ENCODE results near the gene RAB40AL. TPM values are rescaled to one million over a fixed set of nuclear protein-coding genes. Genes with fewer than 3 reads are reported as not detected.
A peak's percentile ranks its signal among the peaks of the same experiment; 100 is the strongest.
"Not testable (repeated sequence)": the region's sequence is repeated elsewhere in the genome, so short reads cannot be mapped to it uniquely, and the experiment has no call there.

RAB40AL gene, protein sequence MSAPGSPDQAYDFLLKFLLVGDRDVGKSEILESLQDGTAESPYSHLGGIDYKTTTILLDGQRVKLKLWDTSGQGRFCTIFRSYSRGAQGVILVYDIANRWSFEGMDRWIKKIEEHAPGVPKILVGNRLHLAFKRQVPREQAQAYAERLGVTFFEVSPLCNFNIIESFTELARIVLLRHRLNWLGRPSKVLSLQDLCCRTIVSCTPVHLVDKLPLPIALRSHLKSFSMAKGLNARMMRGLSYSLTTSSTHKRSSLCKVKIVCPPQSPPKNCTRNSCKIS
- 0.06 TPM for polyA plus RNA-seq (2013, experiment 1 of 2)
- not detected for polyA plus RNA-seq (2013, experiment 2 of 2)

DNA sequence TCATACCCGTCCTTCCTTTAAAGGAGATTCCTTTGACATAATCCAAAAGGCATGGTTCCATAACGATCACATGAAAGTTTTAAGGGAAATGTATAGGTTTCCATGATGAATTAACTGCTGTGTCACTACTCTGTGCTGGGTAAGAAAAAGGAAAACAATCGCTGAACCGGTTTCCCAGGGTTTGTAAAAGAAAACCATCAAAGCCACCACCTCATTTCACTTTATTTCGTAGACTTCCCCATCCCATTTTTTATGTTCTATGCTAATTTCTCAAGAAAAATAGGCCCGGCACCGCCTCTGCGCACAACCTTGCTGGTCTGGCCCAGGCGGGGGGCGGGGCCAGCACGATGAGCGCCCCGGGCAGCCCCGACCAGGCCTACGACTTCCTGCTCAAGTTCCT, at the start of gene RAB40AL:
Gene RAB40AL, plus strand, starts transcription at position 301 of the 400 bp plus-strand sequence. Its CDS starts 47 bp downstream, at position 348.
- not testable (repeated sequence) for H3K4me1 ChIP-seq (ENCODE audit: control insufficient read depth, insufficient read depth, low read depth, low read length); H3K27ac ChIP-seq (ENCODE audit: low read length, poor library complexity, severe bottlenecking); H2AFZ ChIP-seq (ENCODE audit: low read depth, low read length); H3K4me3 ChIP-seq (ENCODE audit: insufficient read depth in 1 of 2, low read depth in 1 of 2, low read length in 2 of 2); H2BK5ac ChIP-seq (ENCODE audit: low read depth, low read length, poor library complexity, severe bottlenecking); H2BK15ac ChIP-seq (ENCODE audit: low read depth, poor library complexity, severe bottlenecking); H3K9ac ChIP-seq (ENCODE audit: low read length); H3K4ac ChIP-seq (ENCODE audit: low read depth in 1 of 2, low read length in 2 of 2); H3K9me3 ChIP-seq (ENCODE audit: control insufficient read depth, low read length); DNase-seq; H3K36me3 ChIP-seq (ENCODE audit: control insufficient read depth in 1 of 2, insufficient read depth in 2 of 2, low read depth in 1 of 2, low read length in 2 of 2); H3K18ac ChIP-seq (ENCODE audit: low read depth in 1 of 2, low read length in 2 of 2); H3K14ac ChIP-seq (ENCODE audit: low read length in 2 of 2); H3K27me3 ChIP-seq (ENCODE audit: control insufficient read depth in 1 of 2, insufficient read depth in 1 of 2, low read length in 2 of 2); H4K8ac ChIP-seq (ENCODE audit: low read length); H4K91ac ChIP-seq (ENCODE audit: low read length); H3K79me1 ChIP-seq (replicated peaks; ENCODE audit: low read length, poor library complexity, severe bottlenecking); H2BK12ac ChIP-seq (ENCODE audit: low read length in 2 of 2); H3K23ac ChIP-seq (ENCODE audit: low read length in 2 of 2); H3K4me2 ChIP-seq (ENCODE audit: low read length, poor library complexity, severe bottlenecking); H2AK5ac ChIP-seq (ENCODE audit: low read length, severe bottlenecking); H2BK120ac ChIP-seq (ENCODE audit: low read depth, low read length)
- WGBS: 97% methylated on average over 13 of the region's 15 CpGs

- Histone ChIP-seq H2BK15ac (ENCODE audit: low read depth, poor library complexity, severe bottlenecking) (no peak overlapping the region), H2BK12ac (ENCODE audit: low read length in 2 of 2) (no peak overlapping the region), H3K36me3 (ENCODE audit: control insufficient read depth in 1 of 2, insufficient read depth in 2 of 2, low read depth in 1 of 2, low read length in 2 of 2) (peaks cover 0 to 22% of the 10 kb centered on the region in 2 experiments), H3K9ac (ENCODE audit: low read length) (no peak overlapping the region), H3K18ac (ENCODE audit: low read depth in 1 of 2, low read length in 2 of 2) (no peak overlapping the region), H3K4me1 (ENCODE audit: control insufficient read depth, insufficient read depth, low read depth, low read length) (no peaks in the 10 kb centered on the region), H3K4me3 (ENCODE audit: insufficient read depth in 1 of 2, low read depth in 1 of 2, low read length in 2 of 2) (no peak overlapping the region), H3K14ac (ENCODE audit: low read length in 2 of 2) (no peak overlapping the region), H3K27me3 (ENCODE audit: control insufficient read depth in 1 of 2, insufficient read depth in 1 of 2, low read length in 2 of 2) (peaks cover 0 to 10% of the 10 kb centered on the region in 2 experiments), H4K91ac (ENCODE audit: low read length) (no peak overlapping the region), H3K9me3 (ENCODE audit: control insufficient read depth, low read length) (no peaks in the 10 kb centered on the region), H3K23ac (ENCODE audit: low read length in 2 of 2) (no peak overlapping the region), H2BK5ac (ENCODE audit: low read depth, low read length, poor library complexity, severe bottlenecking) (no peak overlapping the region), H3K27ac (ENCODE audit: low read length, poor library complexity, severe bottlenecking) (no peak overlapping the region), H3K4ac (ENCODE audit: low read depth in 1 of 2, low read length in 2 of 2) (no peak overlapping the region), H3K4me2 (ENCODE audit: low read length, poor library complexity, severe bottlenecking) (no peak overlapping the region), H3K79me1 (replicated peaks; ENCODE audit: low read length, poor library complexity, severe bottlenecking) (no peaks in the 10 kb centered on the region), H2AK5ac (ENCODE audit: low read length, severe bottlenecking) (no peak overlapping the region), H2BK120ac (ENCODE audit: low read depth, low read length) (no peak overlapping the region), H4K8ac (ENCODE audit: low read length) (no peak overlapping the region), H2AFZ (ENCODE audit: low read depth, low read length) (no peak overlapping the region)
- no peak for DNase-seq
- WGBS: 83% methylated on average over 1 of the region's 3 CpGs
Measured at GRCh38 chrX:102887687-102888086, 49.4 kb upstream of the RAB40AL start.

DNA sequence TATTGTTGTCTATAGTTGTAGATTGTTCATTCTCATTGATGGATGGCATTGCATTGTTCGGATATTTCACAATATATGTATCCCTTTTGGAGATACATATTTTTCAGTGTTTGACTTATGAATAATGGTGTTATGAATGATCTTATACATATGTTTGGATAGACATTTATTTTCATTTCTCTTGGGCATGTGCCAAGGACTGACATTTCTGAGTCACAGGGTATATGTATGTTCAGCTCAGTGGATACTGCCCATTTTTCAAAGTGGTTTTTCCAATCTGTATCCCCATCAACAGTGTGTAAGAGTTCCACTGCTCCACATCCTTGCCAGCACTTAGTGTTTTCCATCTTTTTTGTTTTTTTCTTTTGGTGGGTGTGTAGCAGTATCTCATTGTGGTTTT, 45.0 kb upstream of the RAB40AL start:
- no peak overlapping the region for H3K4ac ChIP-seq (ENCODE audit: low read depth in 1 of 2, low read length in 2 of 2)
- no peak overlapping the region for H3K18ac ChIP-seq (ENCODE audit: low read depth in 1 of 2, low read length in 2 of 2)
- H3K4me1 ChIP-seq (ENCODE audit: control insufficient read depth, insufficient read depth, low read depth, low read length): no peaks in the 10 kb centered on the region
- H3K23ac ChIP-seq (ENCODE audit: low read length in 2 of 2): no peak overlapping the region
- no peak for DNase-seq
- H3K9ac ChIP-seq (ENCODE audit: low read length): no peak overlapping the region
- no peak overlapping the region for H3K4me2 ChIP-seq (ENCODE audit: low read length, poor library complexity, severe bottlenecking)
- H4K91ac ChIP-seq (ENCODE audit: low read length): no peak overlapping the region
- no peak overlapping the region for H2AK5ac ChIP-seq (ENCODE audit: low read length, severe bottlenecking)
- H3K9me3 ChIP-seq (ENCODE audit: control insufficient read depth, low read length): no peaks in the 10 kb centered on the region
- no peak overlapping the region for H3K4me3 ChIP-seq (ENCODE audit: insufficient read depth in 1 of 2, low read depth in 1 of 2, low read length in 2 of 2)
- no peaks in the 10 kb centered on the region for H3K79me1 ChIP-seq (replicated peaks; ENCODE audit: low read length, poor library complexity, severe bottlenecking)
- H4K8ac ChIP-seq (ENCODE audit: low read length): no peak overlapping the region
- H2BK5ac ChIP-seq (ENCODE audit: low read depth, low read length, poor library complexity, severe bottlenecking): no peak overlapping the region
- H2BK120ac ChIP-seq (ENCODE audit: low read depth, low read length): no peak overlapping the region
- H3K14ac ChIP-seq (ENCODE audit: low read length in 2 of 2): no peak overlapping the region
- peaks cover 0 to 10% of the 10 kb centered on the region in 2 experiments for H3K27me3 ChIP-seq (ENCODE audit: control insufficient read depth in 1 of 2, insufficient read depth in 1 of 2, low read length in 2 of 2)
- no CpG with 5 or more reads among the region's 1 CpG for WGBS
- no peak overlapping the region for H2BK15ac ChIP-seq (ENCODE audit: low read depth, poor library complexity, severe bottlenecking)
- no peak overlapping the region for H2AFZ ChIP-seq (ENCODE audit: low read depth, low read length)
- no peak overlapping the region for H2BK12ac ChIP-seq (ENCODE audit: low read length in 2 of 2)
- H3K36me3 ChIP-seq (ENCODE audit: control insufficient read depth in 1 of 2, insufficient read depth in 2 of 2, low read depth in 1 of 2, low read length in 2 of 2): peaks cover 0 to 9% of the 10 kb centered on the region in 2 experiments
- H3K27ac ChIP-seq (ENCODE audit: low read length, poor library complexity, severe bottlenecking): no peak overlapping the region

DNA sequence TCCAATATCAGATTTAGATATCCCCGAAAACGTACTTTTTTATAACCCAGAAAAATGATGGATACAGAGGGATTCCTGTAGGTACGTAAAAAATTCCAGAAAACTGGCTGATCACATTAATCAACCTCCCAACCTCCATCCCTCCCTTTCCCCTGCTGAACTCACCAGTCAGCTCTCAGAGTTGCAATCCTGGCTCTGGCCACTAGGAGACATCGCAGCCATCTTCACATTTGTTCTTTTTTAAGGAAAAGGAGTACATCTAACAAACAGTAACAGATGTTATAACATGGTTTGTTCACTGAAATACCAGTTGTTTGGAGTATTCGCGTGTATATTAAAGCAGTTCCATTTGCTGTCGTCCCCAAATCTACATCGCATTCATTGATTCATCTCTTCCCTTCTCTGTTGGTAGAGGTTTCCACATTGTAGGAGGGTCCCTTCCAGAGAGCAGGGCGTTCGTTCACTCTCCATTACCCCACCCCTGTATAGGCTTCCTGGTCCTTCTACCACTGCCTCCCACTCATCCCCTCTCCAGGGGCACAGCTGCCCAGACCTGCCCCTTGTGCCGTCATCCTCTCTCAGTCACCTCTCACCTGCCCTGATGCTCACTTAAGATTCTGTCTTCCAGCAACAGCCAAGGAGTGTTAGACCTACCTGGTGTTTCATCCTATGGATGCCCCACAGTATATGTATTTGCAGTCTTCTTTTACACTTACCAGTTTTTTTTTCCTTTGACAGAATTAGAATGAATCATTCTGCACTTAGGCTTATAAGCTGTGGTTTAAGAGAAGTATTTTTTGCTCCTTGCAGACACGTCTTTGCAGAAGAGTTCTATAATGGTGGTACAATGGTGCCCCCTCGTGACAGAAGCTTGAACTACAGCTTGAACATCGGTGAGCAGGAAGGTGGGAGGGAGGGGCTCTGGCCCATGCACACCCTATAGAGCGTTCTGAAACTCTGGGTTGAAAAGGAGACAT, 36.8 kb upstream of the RAB40AL start:
- DNase-seq: peak; percentile 76
- peaks cover 0 to 26% of the 10 kb centered on the region in 2 experiments for H3K36me3 ChIP-seq (ENCODE audit: control insufficient read depth in 1 of 2, insufficient read depth in 2 of 2, low read depth in 1 of 2, low read length in 2 of 2)
- H3K27ac ChIP-seq (ENCODE audit: low read length, poor library complexity, severe bottlenecking): no peak overlapping the region
- no peak overlapping the region for H4K8ac ChIP-seq (ENCODE audit: low read length)
- H2AK5ac ChIP-seq (ENCODE audit: low read length, severe bottlenecking): no peak overlapping the region
- peaks cover 0 to 16% of the 10 kb centered on the region in 2 experiments for H3K27me3 ChIP-seq (ENCODE audit: control insufficient read depth in 1 of 2, insufficient read depth in 1 of 2, low read length in 2 of 2)
- H3K18ac ChIP-seq (ENCODE audit: low read depth in 1 of 2, low read length in 2 of 2): no peak overlapping the region
- 39% methylated on average over 8 of the region's 15 CpGs for WGBS
- H3K14ac ChIP-seq (ENCODE audit: low read length in 2 of 2): no peak overlapping the region
- no peak overlapping the region for H3K23ac ChIP-seq (ENCODE audit: low read length in 2 of 2)
- H3K9me3 ChIP-seq (ENCODE audit: control insufficient read depth, low read length): no peaks in the 10 kb centered on the region
- H3K79me1 ChIP-seq (replicated peaks; ENCODE audit: low read length, poor library complexity, severe bottlenecking): no peaks in the 10 kb centered on the region
- H3K4me1 ChIP-seq (ENCODE audit: control insufficient read depth, insufficient read depth, low read depth, low read length): peaks cover 2% of the 10 kb centered on the region
- no peak overlapping the region for H3K4me3 ChIP-seq (ENCODE audit: insufficient read depth in 1 of 2, low read depth in 1 of 2, low read length in 2 of 2)
- no peak overlapping the region for H3K4me2 ChIP-seq (ENCODE audit: low read length, poor library complexity, severe bottlenecking)
- no peak overlapping the region for H2BK120ac ChIP-seq (ENCODE audit: low read depth, low read length)
- no peak overlapping the region for H4K91ac ChIP-seq (ENCODE audit: low read length)
- H2BK5ac ChIP-seq (ENCODE audit: low read depth, low read length, poor library complexity, severe bottlenecking): no peak overlapping the region
- no peak overlapping the region for H2AFZ ChIP-seq (ENCODE audit: low read depth, low read length)
- H3K9ac ChIP-seq (ENCODE audit: low read length): no peak overlapping the region
- no peak overlapping the region for H2BK12ac ChIP-seq (ENCODE audit: low read length in 2 of 2)
- no peak overlapping the region for H3K4ac ChIP-seq (ENCODE audit: low read depth in 1 of 2, low read length in 2 of 2)
- no peak overlapping the region for H2BK15ac ChIP-seq (ENCODE audit: low read depth, poor library complexity, severe bottlenecking)

Data from mesenchymal stem cell (in vitro differentiated cells and primary cell).